Tongue (tissue), 2 donors: ENCODE measurements around the gene KLHDC4. TPM values are rescaled to one million over a fixed set of nuclear protein-coding genes. Genes with fewer than 3 reads are reported as not detected.

Experiments used
- DNase-seq: peaks from one replicate; pipeline ENCODE4 v3.0.0-alpha.2; 2015
- total RNA-seq: library from RNA; depleted of rRNA; stranded (reverse); fragments of >200 nt; gene quantifications from one replicate; pipeline ENCODE4 v1.2.3, GENCODE V29; 2014

The KLHDC4 gene
- total RNA-seq, 1 donor from 2014 or later = 14.7 TPM

DNA sequence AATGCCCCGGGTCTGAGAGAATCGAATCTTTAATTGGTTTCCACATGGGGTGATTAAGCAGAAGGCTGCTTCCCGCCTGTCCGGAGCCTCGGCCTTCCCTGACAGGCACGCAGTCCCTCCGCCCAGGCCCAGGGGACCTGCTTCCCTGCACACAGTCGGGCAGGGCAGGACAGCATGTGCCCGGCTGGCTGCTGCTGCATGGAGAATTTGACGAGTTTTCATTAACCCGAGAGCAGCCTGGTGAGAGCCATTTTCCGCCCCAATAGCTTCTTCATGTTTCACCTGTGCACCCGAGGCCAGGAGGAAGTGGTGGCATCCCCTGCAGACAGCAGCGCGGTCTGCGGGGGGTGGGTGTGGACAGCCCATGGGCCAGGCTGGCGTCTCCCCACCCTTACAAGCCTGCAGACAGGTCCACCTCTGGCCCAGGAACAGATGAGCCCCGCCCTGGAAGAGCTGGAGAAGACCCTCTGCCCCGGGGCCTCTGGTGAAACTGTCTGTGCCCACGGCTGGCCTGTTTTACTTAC lies 67.0 kb downstream of the KLHDC4 start:
- DNase-seq = no peak

DNA sequence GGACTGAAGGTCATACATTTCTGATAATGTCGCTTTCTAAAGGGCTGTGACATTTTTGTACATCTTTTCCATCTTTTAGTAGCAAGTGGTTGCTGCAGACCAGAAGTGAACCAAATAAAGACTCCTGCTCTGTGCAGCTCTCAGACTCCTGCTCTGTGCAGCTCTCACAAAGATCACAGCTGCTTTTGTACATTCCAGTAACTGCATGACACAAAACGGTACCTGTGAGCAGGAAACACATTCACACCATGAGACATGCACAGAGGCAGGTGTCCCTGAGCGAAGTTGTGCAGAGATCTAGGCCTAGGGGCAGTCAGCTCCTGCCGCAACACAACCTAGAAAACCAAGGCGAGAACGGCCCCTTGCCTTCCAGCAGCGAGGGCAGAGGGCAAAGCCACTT lies 67.5 kb downstream of the KLHDC4 start:
- DNase-seq = no peak

DNA sequence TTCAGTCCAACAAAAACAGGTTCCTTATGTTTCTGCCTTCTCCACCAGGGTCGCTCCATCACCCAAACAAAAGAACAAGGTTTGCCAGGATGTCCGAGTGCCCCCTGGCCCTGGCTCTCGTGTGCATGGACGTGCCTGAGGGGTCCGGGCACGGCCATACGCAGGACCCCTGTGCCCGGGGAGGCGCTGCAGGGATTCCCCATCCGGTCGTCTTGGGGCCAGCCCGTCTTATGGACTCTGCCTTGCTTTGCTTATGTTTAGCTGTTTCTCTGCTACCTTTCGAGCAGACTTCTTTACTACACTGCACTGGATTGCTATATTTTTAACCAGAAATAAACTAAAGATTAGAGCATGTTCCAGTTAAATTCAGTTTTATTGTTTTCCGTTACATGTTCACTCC lies 68.0 kb downstream of the KLHDC4 start:
- DNase-seq = no peak

DNA sequence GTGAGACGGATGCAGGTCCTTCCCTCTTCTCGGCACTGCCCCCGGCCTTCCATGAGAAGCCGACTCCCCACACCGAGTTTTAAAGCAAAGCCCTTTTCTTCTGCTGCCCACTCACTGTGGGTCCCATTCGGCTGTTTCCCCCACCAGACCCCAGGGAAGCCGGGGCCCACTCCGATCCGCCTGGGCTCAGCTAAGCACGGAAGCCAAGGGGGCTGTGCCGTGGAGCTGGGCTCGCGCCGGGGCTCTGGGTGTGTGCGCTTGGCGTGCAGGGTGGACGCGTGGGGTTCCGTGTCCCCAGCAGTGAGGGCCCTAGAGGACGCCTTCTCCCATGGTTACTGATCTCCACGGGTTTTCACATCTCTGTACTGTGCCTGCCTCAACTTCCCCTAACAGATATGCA lies 68.5 kb downstream of the KLHDC4 start:
- no peak for DNase-seq

DNA sequence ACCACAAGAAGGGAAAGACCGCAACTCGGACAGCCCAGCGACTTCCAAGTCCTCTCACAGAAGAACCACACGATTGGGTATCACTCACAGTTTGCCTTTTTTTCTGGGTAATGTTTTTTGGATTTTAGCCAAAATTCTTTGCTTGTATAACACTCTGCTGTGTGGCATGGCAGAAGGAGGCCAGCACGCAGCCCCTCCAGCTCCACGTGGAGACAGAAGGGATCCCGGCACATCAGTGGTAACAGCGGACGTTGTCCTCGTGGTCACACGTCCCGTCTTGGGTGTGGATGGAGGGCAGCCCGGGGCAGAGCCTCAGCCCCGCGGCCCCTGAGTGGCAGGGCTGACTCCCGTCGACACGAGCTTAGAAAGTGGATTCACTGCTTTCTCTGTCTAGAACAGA lies 69.1 kb downstream of the KLHDC4 start:
- DNase-seq = no peak

DNA sequence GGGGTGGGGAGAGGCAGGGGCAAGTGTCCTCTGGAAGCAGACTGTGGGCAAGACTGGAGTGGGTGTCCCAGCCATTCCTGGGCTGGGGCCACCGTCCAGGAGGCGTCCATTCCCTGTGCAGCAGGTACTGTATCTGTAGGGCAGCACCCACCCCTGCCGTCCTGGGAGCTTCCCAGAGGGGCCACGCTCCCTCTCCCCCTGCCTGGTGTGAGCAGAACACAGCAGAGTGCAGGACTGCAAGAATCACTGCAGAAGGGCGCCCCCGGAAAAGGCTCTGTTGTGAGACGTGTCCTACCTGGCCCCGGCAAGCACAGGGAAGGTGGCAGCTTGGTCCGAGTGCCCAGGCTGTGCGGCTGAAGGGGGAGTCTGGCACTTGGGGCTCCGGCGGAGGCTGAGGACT lies 70.3 kb downstream of the KLHDC4 start:
- no peak for DNase-seq

DNA sequence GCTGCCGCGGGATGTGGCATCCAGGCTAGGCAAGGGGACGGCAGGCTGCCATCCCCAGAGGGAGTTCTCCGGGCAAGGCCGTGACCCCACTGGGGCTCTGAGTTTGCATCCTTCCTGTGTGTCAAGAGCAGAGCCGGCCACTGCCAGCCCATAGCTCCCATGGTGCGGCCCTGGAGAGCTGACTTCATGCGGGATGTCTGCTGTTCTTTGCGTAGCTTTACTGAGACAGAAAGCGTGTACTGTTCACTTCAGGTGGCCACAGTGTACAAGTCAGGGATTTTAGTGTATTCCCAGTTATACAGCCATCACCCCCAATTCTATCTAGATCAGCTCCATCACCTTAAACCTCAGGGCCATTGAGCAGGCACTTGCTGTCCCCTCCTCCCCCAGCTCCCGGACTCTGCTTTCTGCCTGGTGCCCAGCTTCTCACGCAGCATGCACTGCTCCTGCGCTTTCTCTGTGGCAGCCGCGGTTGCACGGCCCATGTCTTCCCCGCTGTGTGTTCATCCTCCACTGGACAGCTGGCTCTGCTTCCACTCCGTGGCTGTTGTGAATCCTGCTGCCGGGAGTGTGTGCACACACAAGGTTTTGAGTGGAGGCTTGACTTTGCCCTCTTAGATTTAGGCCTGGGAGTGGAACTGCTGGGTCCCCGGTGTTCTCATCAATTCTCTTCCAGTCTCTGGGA lies 71.2 kb downstream of the KLHDC4 start:
- peak; percentile 28 for DNase-seq

DNA sequence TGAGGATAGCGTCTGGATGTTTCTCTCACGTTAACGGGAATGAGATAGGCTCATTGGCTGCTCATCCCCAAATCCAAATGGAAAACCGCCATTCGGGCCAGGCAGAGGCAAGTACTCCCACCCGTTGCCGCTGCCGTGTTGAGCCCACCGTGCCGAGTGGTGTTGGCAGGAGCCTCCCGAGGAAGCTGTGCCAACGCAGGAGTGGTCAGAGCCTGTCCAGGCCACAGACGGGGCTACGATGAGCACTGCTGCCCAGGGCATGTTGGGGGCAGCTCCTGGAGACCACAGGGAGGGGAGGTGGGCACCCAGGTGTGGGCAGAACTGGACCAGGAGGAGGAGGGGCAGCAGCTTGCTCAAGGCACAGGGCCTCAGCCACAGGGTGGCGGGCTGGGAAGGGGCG lies 72.0 kb downstream of the KLHDC4 start:
- DNase-seq = no peak

DNA sequence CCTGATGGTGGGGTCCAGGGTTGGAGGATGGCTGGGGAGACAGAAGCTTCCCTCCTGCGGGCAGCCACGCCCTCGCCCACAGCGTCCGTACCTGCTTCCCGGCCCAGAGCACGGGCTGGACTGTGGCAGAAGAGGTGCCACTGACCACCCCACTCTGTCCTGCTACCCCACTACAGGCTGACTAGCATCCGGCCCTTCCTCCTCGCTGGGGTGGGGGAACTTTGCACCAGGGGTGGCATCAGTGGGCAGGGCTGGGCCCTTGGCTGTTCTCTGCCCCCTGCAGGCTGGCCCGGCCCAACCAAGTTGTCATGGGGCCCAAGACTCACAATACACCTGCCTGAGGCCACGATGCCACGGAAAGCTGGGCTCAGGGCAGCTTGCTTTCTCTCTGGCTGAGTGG lies 73.0 kb downstream of the KLHDC4 start:
- DNase-seq = no peak

DNA sequence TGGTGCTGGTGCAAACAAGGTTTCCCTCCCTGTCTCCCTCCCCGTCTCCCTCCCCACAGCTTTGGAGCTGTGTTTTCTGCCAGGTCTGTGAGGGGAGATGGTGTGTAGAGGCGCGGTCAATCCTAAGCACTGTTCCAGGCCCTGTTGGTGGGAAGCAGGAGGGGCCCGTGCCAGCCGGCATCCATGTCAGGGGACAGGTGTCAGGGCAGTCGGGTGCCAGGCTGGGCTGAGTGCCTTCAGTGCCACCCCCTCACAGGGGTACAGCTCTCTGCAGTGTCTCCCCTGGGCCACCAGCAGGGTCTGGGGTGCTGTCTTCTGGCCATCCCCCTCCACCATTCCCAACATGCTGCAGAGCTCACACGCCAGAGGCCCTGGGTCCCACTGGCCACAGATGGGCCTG lies 73.6 kb downstream of the KLHDC4 start:
- DNase-seq = no peak

DNA sequence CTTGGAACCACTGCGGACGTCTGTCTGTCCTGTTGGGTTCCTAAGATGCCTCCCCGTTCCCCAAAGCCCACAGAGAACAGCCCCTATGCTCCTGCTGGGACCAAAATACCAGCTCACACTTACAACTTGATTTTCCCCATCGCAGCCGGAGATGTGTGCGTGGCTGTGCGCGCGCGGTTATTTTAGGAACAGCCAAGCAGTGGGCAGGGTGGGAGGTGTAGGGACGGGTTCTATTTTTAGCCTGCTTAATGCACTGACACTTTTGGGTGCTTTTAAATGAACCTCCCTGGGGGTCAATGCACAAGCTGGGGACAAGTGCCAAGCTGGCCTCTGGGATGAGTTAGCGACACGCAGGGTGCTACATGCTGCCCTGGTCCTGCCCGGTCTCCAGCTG lies 74.1 kb downstream of the KLHDC4 start:
- DNase-seq = no peak

DNA sequence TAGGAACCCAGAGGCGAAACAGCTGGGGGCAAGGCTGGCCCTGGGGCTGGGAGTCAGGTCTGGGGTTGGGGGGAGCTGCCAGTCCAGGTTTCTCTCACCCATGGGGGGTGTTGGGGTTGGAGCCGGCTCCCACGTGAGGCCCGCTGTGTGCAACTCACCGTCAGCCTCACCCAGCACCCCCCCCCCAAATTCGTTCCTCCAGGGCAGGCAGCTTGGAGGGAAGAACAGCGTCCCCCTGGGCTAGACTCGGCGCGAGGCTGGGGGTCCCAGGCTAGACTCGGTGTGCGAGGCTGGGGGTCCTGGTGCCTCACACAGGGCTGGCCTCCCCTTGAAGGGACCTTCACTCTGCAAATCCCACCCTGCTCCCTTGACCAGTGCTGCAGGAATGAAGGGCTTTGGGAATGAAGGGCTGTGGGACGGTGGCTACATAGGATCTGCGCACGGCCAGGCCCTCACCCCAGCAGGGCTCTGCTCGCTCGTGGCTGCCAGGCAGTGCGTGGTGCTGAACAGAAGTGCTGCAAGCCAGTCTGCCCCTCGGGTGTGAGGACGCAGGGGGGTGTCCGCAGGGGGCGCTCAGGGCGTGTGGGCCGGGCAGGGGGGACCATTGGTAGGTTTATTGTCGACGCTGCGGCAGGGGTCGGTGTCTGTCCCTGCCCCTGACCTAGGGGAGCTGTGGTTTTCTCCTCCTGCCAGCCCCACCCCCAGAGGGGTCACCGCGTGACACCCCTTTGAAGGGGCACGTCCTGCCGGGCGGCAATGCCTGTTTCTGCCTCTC lies 74.7 kb downstream of the KLHDC4 start:
- no peak for DNase-seq

DNA sequence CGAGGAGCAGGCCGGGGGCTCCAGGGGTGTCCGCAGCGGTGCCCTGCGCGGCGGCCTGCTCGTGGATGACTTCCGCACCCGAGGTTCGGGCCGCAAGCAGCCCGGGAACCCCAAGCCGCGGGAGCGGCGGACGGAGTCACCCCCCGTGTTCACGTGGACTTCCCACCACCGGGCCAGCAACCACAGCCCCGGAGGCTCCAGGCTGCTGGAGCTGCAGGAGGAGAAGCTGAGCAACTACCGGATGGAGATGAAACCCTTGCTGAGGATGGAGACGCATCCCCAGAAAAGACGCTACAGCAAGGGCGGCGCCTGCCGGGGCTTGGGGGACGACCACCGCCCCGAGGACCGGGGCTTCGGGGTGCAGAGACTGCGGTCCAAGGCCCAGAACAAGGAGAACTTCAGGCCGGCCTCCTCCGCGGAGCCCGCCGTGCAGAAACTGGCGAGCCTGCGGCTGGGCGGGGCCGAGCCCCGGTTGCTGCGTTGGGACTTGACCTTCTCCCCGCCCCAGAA lies 75.8 kb downstream of the KLHDC4 start:
- DNase-seq = no peak

DNA sequence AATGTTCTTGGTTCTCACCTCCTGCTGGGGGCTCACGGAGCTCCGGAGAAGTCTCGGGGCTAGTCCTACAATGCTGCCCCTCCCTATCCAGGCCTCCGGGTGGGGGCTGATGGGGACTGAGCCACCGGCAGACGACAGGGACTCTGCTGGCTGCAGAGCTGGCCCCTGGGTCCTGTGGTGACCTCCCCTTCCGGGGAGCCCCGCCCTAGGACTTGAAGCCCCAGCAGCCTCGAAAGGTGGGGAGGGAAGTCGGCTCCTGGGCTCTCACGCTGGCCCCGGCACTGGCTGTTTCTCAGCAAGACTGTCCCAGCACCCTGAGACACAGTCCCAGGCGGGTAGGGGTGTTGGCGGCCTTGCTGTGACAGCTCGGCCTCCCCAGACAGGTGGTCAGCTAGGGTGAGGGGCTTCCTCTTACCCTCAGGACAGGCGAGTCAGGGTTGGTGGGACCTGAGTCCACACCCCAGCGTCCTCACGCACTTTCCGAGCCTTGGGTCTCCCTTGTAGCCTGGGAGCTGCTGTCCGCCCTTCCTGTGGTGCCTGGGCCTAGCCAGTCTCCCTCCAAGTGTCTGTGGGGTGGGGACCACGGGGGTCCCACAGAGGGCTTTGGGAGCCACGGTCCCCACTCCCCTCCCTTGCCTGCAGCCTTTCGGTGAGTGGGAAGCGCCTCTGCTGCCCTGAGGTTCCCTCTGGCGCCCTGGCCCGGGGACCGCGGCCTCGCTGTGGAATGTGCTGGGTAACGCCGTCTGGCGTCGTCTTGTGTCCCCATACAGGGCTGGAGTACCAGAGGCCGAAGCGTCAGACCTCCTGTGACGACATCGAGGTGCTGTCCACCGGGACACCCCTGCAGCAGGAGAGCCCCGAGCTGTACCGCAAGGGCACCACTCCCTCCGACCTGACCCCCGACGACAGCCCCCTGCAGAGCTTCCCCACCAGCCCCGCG lies 76.6 kb downstream of the KLHDC4 start:
- DNase-seq = no peak

DNA sequence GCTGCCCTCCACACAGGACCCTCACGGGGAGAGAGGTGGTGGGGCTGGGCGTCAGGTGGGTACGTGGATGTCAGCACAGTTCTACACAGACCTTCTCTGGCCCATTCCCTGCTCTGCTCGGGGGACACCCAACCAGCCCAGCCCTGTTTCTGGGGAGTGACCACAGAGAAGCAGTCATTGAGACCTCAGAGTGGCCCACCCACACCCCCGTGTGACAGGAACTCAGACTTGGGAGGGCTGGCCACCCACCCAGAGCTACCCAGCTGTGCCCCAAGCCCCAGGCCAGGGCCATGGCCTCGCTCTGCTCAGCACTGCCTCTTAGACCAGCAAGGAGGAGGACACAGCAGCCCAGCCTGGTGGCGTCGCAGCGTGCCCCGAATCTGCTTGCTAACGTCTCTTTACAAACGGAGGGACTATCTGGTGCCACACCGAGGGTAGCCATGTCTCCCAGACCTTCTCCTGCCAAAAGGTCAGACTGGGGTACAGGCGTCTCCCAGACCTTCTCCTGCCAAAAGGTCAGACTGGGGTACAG lies 77.7 kb downstream of the KLHDC4 start:
- no peak for DNase-seq

DNA sequence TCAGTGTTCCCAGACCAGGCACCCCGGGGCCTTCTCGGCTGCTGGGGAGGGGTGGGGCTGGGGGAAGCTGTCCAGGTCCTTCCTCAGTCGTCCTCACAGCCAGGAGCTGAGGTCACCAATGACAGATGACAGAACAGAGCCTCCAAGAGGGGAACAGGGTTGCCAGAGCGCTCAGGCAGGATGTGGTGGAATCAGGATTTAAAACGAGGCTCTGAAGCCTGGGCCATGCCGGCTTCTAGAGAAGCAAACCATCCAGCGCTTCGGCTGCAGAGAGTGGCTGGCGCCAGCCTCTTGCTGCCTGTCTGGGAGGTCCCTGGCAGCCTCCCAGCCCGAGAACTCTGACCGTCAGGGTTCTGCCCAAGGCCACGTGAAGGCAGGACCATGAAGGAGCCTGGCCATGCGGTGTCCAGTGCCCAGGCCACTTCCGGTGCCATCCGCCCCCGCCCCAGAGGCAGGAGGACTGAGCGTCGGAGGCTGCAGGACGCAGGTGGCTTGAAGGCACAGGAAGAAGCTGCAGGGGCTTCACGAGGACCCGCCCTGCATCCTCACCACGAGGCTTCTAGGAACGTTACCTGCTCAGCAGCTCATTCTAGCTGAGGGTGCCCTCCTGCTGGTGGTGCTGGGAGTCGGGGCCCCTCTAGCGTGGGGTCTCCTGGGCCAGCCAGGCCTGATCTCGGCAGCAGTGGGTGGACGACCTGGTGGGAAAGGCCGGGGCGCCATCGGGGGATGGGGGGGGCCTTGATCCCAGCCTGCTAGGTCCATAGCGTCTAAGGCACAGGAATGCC lies 78.5 kb downstream of the KLHDC4 start:
- DNase-seq = peak; percentile 16

DNA sequence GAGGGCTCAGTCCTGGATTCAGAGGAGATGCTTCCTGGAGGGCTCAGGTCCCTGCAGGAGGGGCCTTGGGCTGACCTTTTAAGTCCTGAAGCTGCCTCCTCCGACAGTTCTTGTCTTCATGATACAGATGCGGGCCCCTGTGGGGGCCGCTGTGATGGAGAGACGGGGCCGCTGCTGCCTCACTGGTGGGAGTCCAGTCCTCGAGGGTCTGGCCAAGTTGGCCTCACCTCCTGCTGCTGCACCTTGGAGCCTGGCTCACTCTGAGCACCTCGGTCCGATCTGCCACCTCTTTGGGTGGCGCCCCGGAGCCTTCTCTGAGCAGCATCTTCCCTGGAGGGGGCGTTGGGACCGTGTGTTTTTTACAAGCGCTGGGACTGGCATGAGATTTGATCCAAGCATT lies 79.1 kb downstream of the KLHDC4 start:
- no peak for DNase-seq

DNA sequence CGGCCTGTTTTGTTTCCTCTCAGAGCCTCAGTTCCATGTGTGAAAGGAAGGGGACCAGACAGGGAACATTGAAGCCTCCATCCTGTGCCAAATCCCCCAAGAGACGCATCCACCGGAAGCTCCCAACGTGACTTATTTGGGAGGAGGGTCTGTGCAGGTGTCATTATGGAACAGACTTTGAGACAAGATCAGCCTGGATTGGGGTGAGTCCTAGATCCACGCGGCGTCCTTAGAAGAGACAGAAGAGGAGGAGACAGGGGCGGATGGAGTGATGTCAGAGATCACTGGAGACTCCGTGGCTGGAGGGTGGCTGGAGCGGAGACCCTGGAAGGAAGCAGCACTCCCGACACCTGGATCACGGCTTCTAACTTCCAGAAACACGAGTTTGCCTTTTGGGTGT lies 80.0 kb downstream of the KLHDC4 start:
- DNase-seq = peak; percentile 14

DNA sequence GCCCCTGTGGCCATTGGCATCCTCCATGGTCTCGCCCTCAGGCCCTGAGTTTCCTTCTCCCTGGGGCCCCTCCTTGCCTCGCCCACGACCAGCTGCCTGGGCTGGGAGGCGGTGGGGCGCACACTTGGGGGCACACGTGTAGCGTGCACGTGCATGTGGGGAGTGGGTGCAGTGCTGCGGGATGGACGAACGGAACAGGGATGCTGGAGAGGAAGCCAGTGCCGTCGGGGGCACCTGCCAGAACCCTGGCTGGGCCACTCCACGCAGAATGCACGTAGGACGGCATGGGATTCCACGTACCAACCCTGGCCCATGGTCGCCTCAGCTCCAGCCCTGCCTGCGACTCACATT lies 80.4 kb downstream of the KLHDC4 start:
- DNase-seq = no peak

DNA sequence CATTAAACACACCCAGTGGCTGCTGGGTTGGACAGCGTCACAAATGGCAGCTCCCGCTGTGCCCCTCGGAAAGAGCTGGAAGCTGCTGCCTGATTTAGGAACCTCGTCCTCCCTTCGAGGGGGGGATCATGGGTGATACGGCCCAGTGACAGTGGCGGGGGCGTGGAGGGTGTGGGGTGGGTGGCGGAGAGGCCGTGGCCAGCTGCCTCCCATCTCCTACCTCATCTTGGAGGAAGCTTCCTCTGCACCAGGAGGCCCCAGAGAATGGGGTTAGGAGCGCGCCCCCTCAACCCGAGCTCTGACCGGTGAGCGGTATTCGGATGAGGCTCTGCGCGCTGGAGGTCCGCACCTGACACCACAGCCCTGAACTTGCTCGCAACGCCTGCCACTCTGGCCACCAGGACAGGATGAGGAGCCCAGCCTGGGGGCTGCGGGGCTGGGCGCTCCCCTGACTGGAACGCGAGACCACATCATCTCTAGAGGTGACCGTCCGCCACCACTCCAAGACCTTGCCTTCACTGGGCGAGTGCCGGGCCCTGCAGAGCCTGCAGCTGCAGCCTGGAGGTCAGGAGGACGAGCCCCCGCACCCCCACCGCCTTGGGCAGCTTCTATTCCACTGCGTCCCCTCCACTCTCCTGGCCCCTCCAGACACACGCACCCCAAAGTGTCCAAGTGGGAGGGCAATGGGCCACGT lies 80.9 kb downstream of the KLHDC4 start:
- DNase-seq = no peak
